ENCODE measurements around the gene BNIP5.

BNIP5 gene

DNA sequence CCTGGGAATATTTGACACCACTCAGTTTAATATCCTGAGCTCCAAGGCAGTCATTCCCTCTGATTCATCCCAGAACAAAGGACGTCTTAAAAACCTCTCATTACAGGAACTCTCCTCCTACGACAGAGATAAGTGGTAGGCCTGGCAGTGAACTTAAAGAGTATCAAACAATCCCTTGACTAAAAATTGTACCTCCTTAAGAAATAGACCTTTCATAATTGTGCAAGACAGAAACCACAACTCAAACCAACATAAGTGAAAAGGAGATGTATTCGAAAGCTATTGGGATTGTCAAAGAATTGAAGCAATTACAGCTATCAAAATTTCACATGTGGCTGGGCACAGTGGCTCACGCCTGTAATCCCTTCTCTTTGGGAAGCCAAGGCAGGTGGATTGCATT lies 19.1 kb upstream of the BNIP5 start:
- H3K27ac ChIP-seq, result no peak overlapping the region
- no peaks in the 10 kb centered on the region for H3K36me3 ChIP-seq (replicated peaks)
- in situ Hi-C loops (cut with HindIII; ENCODE audit: low pct_ligation_motif_present, low sequenced_read_pairs), result no loop called here
- no peak overlapping the region for H3K4me3 ChIP-seq (ENCODE audit: low read depth, low read length)
- DNase-seq, result no peak
- H3K27me3 ChIP-seq (replicated peaks), result no peaks in the 10 kb centered on the region
- TF ChIP-seq, protein P1, sequence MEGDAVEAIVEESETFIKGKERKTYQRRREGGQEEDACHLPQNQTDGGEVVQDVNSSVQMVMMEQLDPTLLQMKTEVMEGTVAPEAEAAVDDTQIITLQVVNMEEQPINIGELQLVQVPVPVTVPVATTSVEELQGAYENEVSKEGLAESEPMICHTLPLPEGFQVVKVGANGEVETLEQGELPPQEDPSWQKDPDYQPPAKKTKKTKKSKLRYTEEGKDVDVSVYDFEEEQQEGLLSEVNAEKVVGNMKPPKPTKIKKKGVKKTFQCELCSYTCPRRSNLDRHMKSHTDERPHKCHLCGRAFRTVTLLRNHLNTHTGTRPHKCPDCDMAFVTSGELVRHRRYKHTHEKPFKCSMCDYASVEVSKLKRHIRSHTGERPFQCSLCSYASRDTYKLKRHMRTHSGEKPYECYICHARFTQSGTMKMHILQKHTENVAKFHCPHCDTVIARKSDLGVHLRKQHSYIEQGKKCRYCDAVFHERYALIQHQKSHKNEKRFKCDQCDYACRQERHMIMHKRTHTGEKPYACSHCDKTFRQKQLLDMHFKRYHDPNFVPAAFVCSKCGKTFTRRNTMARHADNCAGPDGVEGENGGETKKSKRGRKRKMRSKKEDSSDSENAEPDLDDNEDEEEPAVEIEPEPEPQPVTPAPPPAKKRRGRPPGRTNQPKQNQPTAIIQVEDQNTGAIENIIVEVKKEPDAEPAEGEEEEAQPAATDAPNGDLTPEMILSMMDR (IDR thresholded peaks at IDR 0.05; ENCODE audit: low read depth, low read length, missing control alignments), result no peak

DNA sequence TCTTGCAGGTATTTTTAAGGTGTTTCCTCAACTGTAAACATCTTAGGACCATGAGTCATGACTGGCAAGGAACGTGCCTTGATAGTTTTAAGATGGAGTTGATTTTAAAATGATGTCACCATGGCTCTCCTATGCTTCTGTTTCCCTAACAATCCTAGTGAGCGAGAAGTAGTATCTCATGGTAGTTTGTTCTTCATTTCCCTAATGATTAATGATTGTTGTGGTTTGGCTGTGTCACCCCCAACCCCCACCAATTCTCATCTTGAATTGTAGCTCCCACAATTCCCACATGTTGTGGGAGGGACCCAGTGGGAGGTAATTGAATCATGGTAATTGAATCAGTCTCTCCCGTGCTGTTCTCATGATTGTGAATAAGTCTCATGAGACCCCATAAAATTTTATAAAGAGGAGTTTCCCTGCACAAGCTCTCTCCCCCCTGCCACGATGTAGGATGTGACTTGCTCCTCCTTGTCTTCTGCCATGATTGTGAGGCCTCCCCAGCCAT lies 16.8 kb upstream of the BNIP5 start:
- in situ Hi-C loops (cut with HindIII; ENCODE audit: low pct_ligation_motif_present, low sequenced_read_pairs), result no loop called here
- H3K27ac ChIP-seq, result no peak overlapping the region

GRCh38 chr6:36352477-36353157 lies 15.9 kb upstream of the BNIP5 start:
- TF ChIP-seq, protein P1 (IDR thresholded peaks at IDR 0.05; ENCODE audit: low read depth, low read length, missing control alignments), result no peak
- Histone ChIP-seq H3K27me3 (replicated peaks) (no peaks in the 10 kb centered on the region), H3K27ac (no peak overlapping the region), H3K36me3 (replicated peaks) (no peaks in the 10 kb centered on the region), H3K4me3 (ENCODE audit: low read depth, low read length) (no peak overlapping the region)
- DNase-seq, result no peak
- in situ Hi-C loops (cut with HindIII; ENCODE audit: low pct_ligation_motif_present, low sequenced_read_pairs), result no loop called here

More for the DNA sequence above, 16.8 kb upstream of the BNIP5 start:
- Histone ChIP-seq H3K36me3 (replicated peaks) (no peaks in the 10 kb centered on the region), H3K4me3 (ENCODE audit: low read depth, low read length) (no peak overlapping the region), H3K27me3 (replicated peaks) (no peaks in the 10 kb centered on the region)
- DNase-seq, result no peak
- TF ChIP-seq, protein P1 (IDR thresholded peaks at IDR 0.05; ENCODE audit: low read depth, low read length, missing control alignments), result no peak

DNA sequence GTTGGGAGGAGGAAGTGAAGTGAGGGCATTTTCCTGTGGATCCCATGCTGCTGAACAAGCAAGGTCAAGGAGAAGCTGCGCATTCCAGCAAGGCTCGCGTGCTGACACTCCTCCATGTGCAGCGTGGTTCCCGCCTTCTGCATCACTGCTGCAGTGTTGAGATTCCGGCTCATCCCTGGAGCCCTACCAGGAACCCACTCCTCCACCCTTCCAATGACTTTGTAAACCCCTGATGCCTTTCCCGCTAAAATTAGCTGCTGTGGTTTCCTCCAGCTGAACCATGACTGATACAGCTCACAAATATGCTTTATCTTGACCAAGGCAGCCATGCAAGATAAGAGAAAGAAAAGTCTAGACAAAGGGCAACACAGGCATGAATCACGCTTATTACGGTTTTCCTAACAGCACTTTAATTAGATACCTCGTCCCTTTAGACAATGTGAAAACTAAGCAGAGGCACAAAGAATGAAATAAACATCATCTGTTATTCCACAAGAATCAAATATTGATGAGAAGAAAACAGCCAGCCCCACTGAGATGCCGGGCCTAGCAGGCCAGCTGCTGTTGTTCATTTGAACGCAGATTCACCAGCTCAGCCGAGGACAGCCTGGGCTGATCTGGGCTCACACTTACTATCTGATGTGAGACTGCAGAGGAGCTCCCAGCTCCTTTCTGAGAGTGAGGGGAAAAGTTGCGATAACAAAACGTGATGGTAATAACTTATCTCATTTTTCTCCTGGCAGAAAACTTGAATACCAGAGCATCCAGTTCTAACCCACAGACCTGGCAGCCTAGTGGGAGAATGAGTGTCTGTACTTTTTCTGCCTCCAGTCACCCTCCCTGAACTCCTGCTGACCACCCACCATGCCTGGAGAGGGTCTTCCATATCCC lies 14.2 kb upstream of the BNIP5 start:
- in situ Hi-C loops (cut with HindIII; ENCODE audit: low pct_ligation_motif_present, low sequenced_read_pairs), result no loop called here
- Histone ChIP-seq H3K27ac (peak overlapping the region; percentile 97), H3K4me3 (ENCODE audit: low read depth, low read length) (no peak overlapping the region)

GRCh38 chr6:36350082-36350481 lies 13.4 kb upstream of the BNIP5 start:
- in situ Hi-C loops (cut with HindIII; ENCODE audit: low pct_ligation_motif_present, low sequenced_read_pairs), result no loop called here
- TF ChIP-seq, protein P1 (IDR thresholded peaks at IDR 0.05; ENCODE audit: low read depth, low read length, missing control alignments), result no peak
- no peak overlapping the region for H3K4me3 ChIP-seq (ENCODE audit: low read depth, low read length)
- no peaks in the 10 kb centered on the region for H3K36me3 ChIP-seq (replicated peaks)
- peak overlapping the region; percentile 97 for H3K27ac ChIP-seq
- DNase-seq, result peak; percentile 59
- H3K27me3 ChIP-seq (replicated peaks), result no peaks in the 10 kb centered on the region

More for the DNA sequence above, 14.2 kb upstream of the BNIP5 start:
- Histone ChIP-seq H3K36me3 (replicated peaks) (no peaks in the 10 kb centered on the region), H3K27me3 (replicated peaks) (no peaks in the 10 kb centered on the region)
- DNase-seq, result peak; percentile 98
- TF ChIP-seq, protein P1 (IDR thresholded peaks at IDR 0.05; ENCODE audit: low read depth, low read length, missing control alignments), result no peak

All from brain microvascular endothelial cell (primary cell).